IMR-90 (cell line): ENCODE results near the gene USP6NL. TPM values are rescaled to one million over a fixed set of nuclear protein-coding genes. Genes with fewer than 3 reads are reported as not detected.

ENCODE experiments used
- ATAC-seq: fragments of 200-7000 bp; cut with Tn5 transposase; 2 replicates; pipeline ENCODE4 v1.9.1; 2020; ENCODE audit warnings: low read depth, mild to moderate bottlenecking, moderate library complexity
- BruUV-seq: library from RNA; stranded (reverse); fragments of 400-500 nt; replicated peaks from 2 replicates; lab custom pipeline; 2021; lab: Mats Ljungman, UMichigan
- CTCF ChIA-PET: fragments of 300-600 bp; formaldehyde crosslinking; extraction: SDS; loops from one replicate; lab custom pipeline; 2021; ENCODE audit warnings: antibody characterized with exemption; lab: Yijun Ruan, JAX
- POLR2A ChIA-PET: fragments of 300-600 bp; sonication (Branson Sonifier 250); formaldehyde crosslinking; loops from one replicate; lab custom pipeline; 2022; ENCODE audit warnings: antibody characterized with exemption; ENCODE audit not compliant: unreplicated experiment; lab: Charles Lee
- DNase-seq: peaks from one replicate; pipeline ENCODE4 v3.0.0; 2013
- H2AFZ ChIP-seq: replicated peaks from 2 replicates; pipeline ENCODE3; 2013; ENCODE audit warnings: low read length, mild to moderate bottlenecking; ENCODE audit not compliant: poor library complexity
- H2AK5ac ChIP-seq: 2 replicates; pipeline ENCODE4 v1.6.1; 2013; ENCODE audit warnings: low read depth, low read length, inconsistent platforms
- H2AK9ac ChIP-seq: replicated peaks from 2 replicates; pipeline ENCODE3; 2013; ENCODE audit warnings: mild to moderate bottlenecking, low read depth, low read length, moderate library complexity; ENCODE audit not compliant: poor library complexity
- H2BK120ac ChIP-seq: 2 replicates; pipeline ENCODE4 v1.6.1; 2013; ENCODE audit warnings: low read depth, low read length, inconsistent platforms
- H2BK15ac ChIP-seq: 3 replicates; pipeline ENCODE4 v1.6.1; 2013; ENCODE audit warnings: low read depth, low read length, inconsistent platforms
- H2BK20ac ChIP-seq: 2 replicates; pipeline ENCODE4 v1.6.1; 2013; ENCODE audit warnings: low read depth, mild to moderate bottlenecking, inconsistent platforms, low read length, moderate library complexity
- H2BK5ac ChIP-seq: 2 replicates; pipeline ENCODE4 v1.6.1; 2013; ENCODE audit warnings: mild to moderate bottlenecking, low read depth, low read length, inconsistent platforms; ENCODE audit not compliant: poor library complexity, severe bottlenecking
- H3K14ac ChIP-seq: replicated peaks from 2 replicates; pipeline ENCODE4 v1.6.1; 2013; ENCODE audit warnings: low read depth, low read length, inconsistent platforms
- H3K18ac ChIP-seq: 2 replicates; pipeline ENCODE4 v1.6.1; 2013; ENCODE audit warnings: low read depth, low read length, control low read depth
- H3K23ac ChIP-seq: 2 replicates; pipeline ENCODE4 v1.6.1; 2013; ENCODE audit warnings: low read depth, low read length, inconsistent platforms
- H3K27ac ChIP-seq: 2 replicates; pipeline ENCODE4 v1.5.1; 2013; ENCODE audit warnings: mild to moderate bottlenecking, control low read depth, low read length; ENCODE audit not compliant: insufficient read depth
- H3K27me3 ChIP-seq: 2 replicates; pipeline ENCODE4 v1.6.1; 2013; ENCODE audit warnings: low read length; ENCODE audit not compliant: control insufficient read depth, insufficient read depth
- H3K36me3 ChIP-seq: 2 replicates; pipeline ENCODE4 v1.6.1; 2013; ENCODE audit warnings: low read length, mixed read lengths; ENCODE audit not compliant: control insufficient read depth, insufficient read depth
- H3K4ac ChIP-seq: 2 replicates; pipeline ENCODE4 v1.6.1; 2013; ENCODE audit warnings: low read depth, low read length, inconsistent platforms
- H3K4me1 ChIP-seq: 2 replicates; pipeline ENCODE4 v1.6.1; 2013; ENCODE audit warnings: low read length, mixed read lengths; ENCODE audit not compliant: control insufficient read depth, insufficient read depth
- H3K4me2 ChIP-seq: 2 replicates; pipeline ENCODE4 v1.6.1; 2013; ENCODE audit warnings: low read depth, mild to moderate bottlenecking, control low read depth, low read length, moderate library complexity
- H3K4me3 ChIP-seq: 2 replicates; pipeline ENCODE4 v1.5.1; 2013; ENCODE audit warnings: low read depth, mild to moderate bottlenecking, control low read depth, low read length, moderate library complexity; ENCODE audit not compliant: insufficient read depth
- H3K56ac ChIP-seq: 2 replicates; pipeline ENCODE4 v1.6.1; 2013; ENCODE audit warnings: low read length, inconsistent platforms; ENCODE audit not compliant: insufficient read depth; ENCODE audit errors: extremely low read depth
- H3K79me1 ChIP-seq, 2 experiments: 2 replicates each; pipeline ENCODE4 v1.6.1; 2013; ENCODE audit warnings: low read length in 2 of 2, inconsistent platforms in 1 of 2, low read depth in 1 of 2
- H3K9ac ChIP-seq: 2 replicates; pipeline ENCODE4 v1.6.1; 2013; ENCODE audit warnings: low read depth, low read length, control low read depth
- H3K9me1 ChIP-seq: 2 replicates; pipeline ENCODE4 v1.6.1; 2013; ENCODE audit warnings: low read length, inconsistent platforms; ENCODE audit not compliant: insufficient read depth
- H3K9me3 ChIP-seq: 2 replicates; pipeline ENCODE4 v1.6.1; 2013; ENCODE audit warnings: low read length; ENCODE audit not compliant: control insufficient read depth, insufficient read depth
- H4K20me1 ChIP-seq: 2 replicates; pipeline ENCODE4 v1.6.1; 2013; ENCODE audit warnings: low read length, inconsistent platforms; ENCODE audit not compliant: insufficient read depth
- H4K5ac ChIP-seq: 2 replicates; pipeline ENCODE4 v1.6.1; 2013; ENCODE audit warnings: mild to moderate bottlenecking, low read depth, low read length, control low read depth
- H4K8ac ChIP-seq, 2 experiments: 2 replicates each; pipeline ENCODE4 v1.6.1; 2013; ENCODE audit warnings: low read depth in 2 of 2, low read length in 2 of 2, control low read depth in 1 of 2, inconsistent platforms in 1 of 2
- H4K91ac ChIP-seq: 2 replicates; pipeline ENCODE4 v1.6.1; 2013; ENCODE audit warnings: low read depth, low read length, inconsistent platforms; ENCODE audit not compliant: insufficient read depth
- BHLHE40 ChIP-seq: fragments of 150-350 bp; IDR thresholded peaks from 2 replicates; pipeline ENCODE4 v1.6.1; 2016; ENCODE audit warnings: mild to moderate bottlenecking, low read depth, low read length
- CEBPB ChIP-seq: IDR thresholded peaks from 2 replicates; pipeline ENCODE4 v1.6.1; 2012; ENCODE audit warnings: low read depth, low read length, improper control_type of control experiment
- MAZ ChIP-seq: IDR thresholded peaks from 2 replicates; pipeline ENCODE4 v1.6.1; 2012; ENCODE audit warnings: low read depth, mild to moderate bottlenecking, low read length, improper control_type of control experiment, moderate library complexity, borderline replicate concordance
- MXI1 ChIP-seq: IDR thresholded peaks from 2 replicates; pipeline ENCODE4 v1.6.1; 2012; ENCODE audit warnings: low read depth, mild to moderate bottlenecking, low read length, moderate library complexity, borderline replicate concordance
- NFE2L2 ChIP-seq: fragments of 150-350 bp; IDR thresholded peaks from 2 replicates; pipeline ENCODE4 v1.6.1; 2016; ENCODE audit warnings: low read depth, mild to moderate bottlenecking, low read length
- RAD21 ChIP-seq: IDR thresholded peaks from 2 replicates; pipeline ENCODE4 v1.6.1; 2012; ENCODE audit warnings: low read length, improper control_type of control experiment
- WGBS, 2 experiments: methylation state at CpG; one replicate each; pipeline versions ENCODE4 v1.1.5 to v1.1.7; 2013; ENCODE audit warnings: missing lambda C conversion rate in 2 of 2; ENCODE audit not compliant: insufficient read length in 1 of 2; ENCODE audit errors: extremely low coverage in 2 of 2; 5-methylcytosine and 5-hydroxymethylcytosine counted together
- dilution Hi-C: fragments of 300-500 bp; cut with HindIII; formaldehyde crosslinking; loops from one replicate; pipeline ENCODE4 v1.14.3; 2018; ENCODE audit warnings: low sequenced_read_pairs; ENCODE audit not compliant: unreplicated experiment
- in situ Hi-C: fragments of 300-500 bp; cut with MboI; formaldehyde crosslinking; loops from 3 replicates; pipeline ENCODE4 v1.14.3; 2019; ENCODE audit warnings: low sequenced_read_pairs, inconsistent platforms, mixed read lengths
- intact Hi-C: fragments of 100-400 bp; cut with micrococcal nuclease; formaldehyde crosslinking; loops from 2 replicates; pipeline ENCODE4 v1.10.0; 2022
- polyA plus RNA-seq, 3 experiments: library from polyadenylated mRNA; depleted of rRNA; stranded (reverse); fragments of >200 nt; gene quantifications; 2 replicates each; pipeline ENCODE4 v1.2.3, GENCODE V29; 2012; ENCODE audit warnings: low replicate concordance in 1 of 3
- total RNA-seq: library from RNA; depleted of rRNA; stranded (reverse); fragments of >200 nt; gene quantifications from 2 replicates; pipeline ENCODE4 v1.2.3, GENCODE V29; 2012
- TF ChIP-seq, protein P1 (sequence below): fragments of 150-350 bp; IDR thresholded peaks from 2 replicates; pipeline ENCODE4 v1.6.1; 2017; ENCODE audit warnings: mild to moderate bottlenecking, antibody characterized with exemption, low read length, low read depth

Gene USP6NL
- total and polyA plus RNA-seq, 2 of the 4 experiments (the other 2 are of a cell fraction), result 7.8 to 9.1 TPM

DNA sequence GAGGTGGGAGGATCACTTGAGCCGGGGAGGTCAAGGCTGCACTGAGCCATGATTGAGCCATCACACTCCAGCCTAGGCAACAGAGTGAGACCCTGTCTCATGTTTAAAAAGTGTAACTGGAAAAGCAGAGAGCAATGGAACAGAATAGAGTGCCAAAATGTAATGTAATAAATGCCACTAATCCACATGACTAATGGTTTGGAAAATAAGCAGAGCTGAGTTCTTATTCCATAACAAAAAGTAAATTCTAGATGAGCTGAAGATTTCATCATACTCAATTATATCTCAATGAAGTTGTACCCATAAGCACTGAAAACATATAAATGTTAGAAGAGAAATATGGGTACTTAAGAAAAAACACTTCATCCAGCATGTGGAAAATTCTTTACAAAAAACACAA lies 132.6 kb downstream of the USP6NL start:
- H3K4me2 ChIP-seq, result no peak overlapping the region
- H3K36me3 ChIP-seq, result peaks cover 2% of the 10 kb centered on the region; the same call in 1 of the 2 replicates
- no peak overlapping the region for H3K27ac ChIP-seq
- no peak overlapping the region for H2AFZ ChIP-seq
- no peak overlapping the region for H2BK5ac ChIP-seq
- no peak overlapping the region for H2BK120ac ChIP-seq
- no peak overlapping the region for H3K14ac ChIP-seq
- H3K4me3 ChIP-seq, result no peak overlapping the region
- ChIA-PET POLR2A (no interaction called here), CTCF (no interaction called here)
- H3K9me3 ChIP-seq, result no peaks in the 10 kb centered on the region
- no peak overlapping the region for H2BK15ac ChIP-seq
- peaks cover 2% of the 10 kb centered on the region for H3K4me1 ChIP-seq
- intact Hi-C loops, result no loop called here
- no peak overlapping the region for H3K56ac ChIP-seq
- H3K27me3 ChIP-seq, result no peaks in the 10 kb centered on the region
- WGBS, 2 experiments, result no CpG with 5 or more reads among the region's 1 CpG
- H4K91ac ChIP-seq, result no peak overlapping the region
- no peak overlapping the region for H2BK20ac ChIP-seq
- H3K9ac ChIP-seq, result no peak overlapping the region
- H4K8ac ChIP-seq, result no peak overlapping the region
- peaks cover 6% of the 10 kb centered on the region for H3K9me1 ChIP-seq
- H4K5ac ChIP-seq, result no peak overlapping the region
- TF ChIP-seq CEBPB (no peak), MXI1 (no peak), BHLHE40 (no peak), NFE2L2 (no peak), MAZ (no peak), RAD21 (no peak)
- TF ChIP-seq, protein P1, sequence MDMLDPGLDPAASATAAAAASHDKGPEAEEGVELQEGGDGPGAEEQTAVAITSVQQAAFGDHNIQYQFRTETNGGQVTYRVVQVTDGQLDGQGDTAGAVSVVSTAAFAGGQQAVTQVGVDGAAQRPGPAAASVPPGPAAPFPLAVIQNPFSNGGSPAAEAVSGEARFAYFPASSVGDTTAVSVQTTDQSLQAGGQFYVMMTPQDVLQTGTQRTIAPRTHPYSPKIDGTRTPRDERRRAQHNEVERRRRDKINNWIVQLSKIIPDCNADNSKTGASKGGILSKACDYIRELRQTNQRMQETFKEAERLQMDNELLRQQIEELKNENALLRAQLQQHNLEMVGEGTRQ, result no peak
- H4K20me1 ChIP-seq, result no peaks in the 10 kb centered on the region; the same call in 1 of the 2 replicates
- H3K79me1 ChIP-seq, result no peaks in the 10 kb centered on the region
- no peak overlapping the region for H2AK9ac ChIP-seq
- H2AK5ac ChIP-seq, result no peak overlapping the region
- no peak overlapping the region for H3K18ac ChIP-seq
- H3K23ac ChIP-seq, result no peak overlapping the region
- no peak overlapping the region for H3K4ac ChIP-seq
- in situ Hi-C loops, result no loop called here
- no TSS peak for BruUV-seq
- DNase-seq, result no peak
- ATAC-seq, result no peak
- dilution Hi-C loops, result no loop called here
